HepG2 (cell line): ENCODE measurements around the gene CSKMT. TPM values are rescaled to one million over a fixed set of nuclear protein-coding genes. Genes with fewer than 3 reads are reported as not detected.
A peak's percentile ranks its signal among the peaks of the same experiment; 100 is the strongest.

Experiments used
- ETV5 ChIP-seq: IDR thresholded peaks from 2 replicates; pipeline ENCODE4 v1.6.1; 2018; ENCODE audit warnings: missing biosample characterization, missing genetic modification reagents, inconsistent platforms, borderline replicate concordance
- HMGA1 ChIP-seq: sonication (generic); formaldehyde crosslinking; conservative IDR thresholded peaks from 2 replicates; pipeline ENCODE4 v1.4.0; 2020; ENCODE audit warnings: missing genetic modification reagents
- HNF4A ChIP-seq: sonication (generic); formaldehyde crosslinking; IDR thresholded peaks from 2 replicates; pipeline ENCODE4 v1.4.0; 2020; ENCODE audit warnings: missing genetic modification reagents
- KLF16 ChIP-seq, 2 experiments: sonication (generic) in 1 of 2; formaldehyde crosslinking in 1 of 2; IDR thresholded peaks; 2 replicates each; pipeline versions ENCODE4 v1.6.1 to v1.8.0; 2016 to 2023; ENCODE audit warnings: missing genetic modification reagents in 2 of 2, missing compliant biosample characterization in 1 of 2
- MAFK ChIP-seq, 2 experiments: IDR thresholded peaks in 1 of 2; conservative IDR thresholded peaks in 1 of 2; 2 replicates each; pipeline ENCODE4 v1.6.1; 2011; ENCODE audit warnings: improper control_type of control experiment in 2 of 2, low read length in 2 of 2
- NR1H2 ChIP-seq: sonication (generic); formaldehyde crosslinking; IDR thresholded peaks from 2 replicates; pipeline ENCODE4 v1.8.1; 2022; ENCODE audit warnings: low read depth, missing genetic modification reagents, borderline replicate concordance
- ZBTB7B ChIP-seq: sonication (generic); formaldehyde crosslinking; IDR thresholded peaks from 2 replicates; pipeline ENCODE4 v1.4.0; 2020; ENCODE audit warnings: missing genetic modification reagents
- ZFP1 ChIP-seq: IDR thresholded peaks from 2 replicates; pipeline ENCODE4 v1.6.1; 2016
- ZNF10 ChIP-seq: sonication (generic); formaldehyde crosslinking; IDR thresholded peaks from 2 replicates; pipeline ENCODE4 v1.4.0; 2020; ENCODE audit warnings: mild to moderate bottlenecking, low read depth, missing genetic modification reagents, borderline replicate concordance
- ZNF142 ChIP-seq: sonication (generic); formaldehyde crosslinking; IDR thresholded peaks from 2 replicates; pipeline ENCODE4 v1.4.0; 2020; ENCODE audit warnings: missing genetic modification reagents
- ZNF230 ChIP-seq: sonication (generic); formaldehyde crosslinking; IDR thresholded peaks from 2 replicates; pipeline ENCODE4 v1.4.0; 2020; ENCODE audit warnings: mild to moderate bottlenecking, missing genetic modification reagents
- ZNF281 ChIP-seq: sonication (generic); formaldehyde crosslinking; IDR thresholded peaks from 2 replicates; pipeline ENCODE4 v1.4.0; 2020; ENCODE audit warnings: missing genetic modification reagents, borderline replicate concordance
- ZNF282 ChIP-seq: fragments of 450-650 bp; IDR thresholded peaks from 2 replicates; pipeline ENCODE4 v1.6.1; 2018; ENCODE audit not compliant: partially characterized antibody
- ZNF543 ChIP-seq: sonication (generic); formaldehyde crosslinking; IDR thresholded peaks from 2 replicates; pipeline ENCODE4 v1.4.0; 2020; ENCODE audit warnings: mild to moderate bottlenecking, missing genetic modification reagents
- ZNF687 ChIP-seq: sonication (generic); formaldehyde crosslinking; IDR thresholded peaks from 2 replicates; pipeline ENCODE4 v1.5.1; 2020; ENCODE audit warnings: mild to moderate bottlenecking, missing genetic modification reagents, moderate library complexity
- ZNF792 ChIP-seq: IDR thresholded peaks from 2 replicates; pipeline ENCODE4 v1.6.1; 2016
- polyA plus RNA-seq, 8 experiments: library from polyadenylated mRNA; depleted of rRNA in 3 of 8; stranded (reverse) in 7 of 8; unstranded in 1 of 8; fragments of >200 nt; fragmentation: Illumina TruSeq in 4 of 8; extraction: Trizol in 4 of 8; gene quantifications; 2 replicates each; pipeline versions ENCODE4 v1.2.1 to v1.2.3, GENCODE V29; 2011 to 2016; ENCODE audit warnings: low read depth in 4 of 8, missing spikeins in 1 of 8, mixed read lengths in 1 of 8; ENCODE audit not compliant: insufficient read depth in 1 of 8
- total RNA-seq, 5 experiments: library from RNA; depleted of rRNA; stranded (reverse); fragments of >200 nt; fragmentation: Illumina TruSeq; extraction: Trizol; gene quantifications; 2 replicates each; pipeline ENCODE4 v1.2.3, GENCODE V29; 2016; ENCODE audit warnings: low read depth in 1 of 5

CSKMT gene
- total and polyA plus RNA-seq, 2 of the 13 experiments (the other 11 are each of a cell fraction or from before 2014, with no cell fraction given) = 7.6 to 31.8 TPM

GRCh38 chr11:62705880-62706849, 41.1 kb downstream of the CSKMT start (continued):
- TF ChIP-seq ZNF10 (CRISPR knock-in tag) (no peak), ZNF230 (no peak), HMGA1 (no peak), ZNF792 (CRISPR knock-in tag) (0 out of 2 replicates have a peak, but pooled peaks have one; percentile 55), ZNF281 (CRISPR knock-in tag) (no peak), ZNF282 (no peak), HNF4A (CRISPR knock-in tag) (no peak), NR1H2 (CRISPR knock-in tag) (no peak), ZFP1 (CRISPR knock-in tag) (no peak), ZNF543 (CRISPR knock-in tag) (no peak), ZNF142 (CRISPR knock-in tag) (no peak), ZNF687 (CRISPR knock-in tag) (peak; percentile 80), KLF16 (CRISPR knock-in tag; IDR thresholded peaks at IDR 0.05) (peak in 1 of 2 experiments; percentile 52; a peak in 1 of 4 replicates), ZBTB7B (CRISPR knock-in tag) (no peak), ETV5 (peak; percentile 64; the same call in 1 of the 2 replicates), MAFK (conservative IDR thresholded peaks at IDR 0.05 in 1 of 2, IDR thresholded peaks at IDR 0.05 in 1 of 2; ENCODE audit: low read length in 2 of 2) (no peak)
